ENCODE data around the gene GIGYF2. TPM values are rescaled to one million over a fixed set of nuclear protein-coding genes. Genes with fewer than 3 reads are reported as not detected.
A peak's percentile ranks its signal among the peaks of the same experiment; 100 is the strongest.

GIGYF2 gene
- total RNA-seq, 3 donors from 2014 or later, result 44.1 to 53.7 (median 47.4) TPM

DNA sequence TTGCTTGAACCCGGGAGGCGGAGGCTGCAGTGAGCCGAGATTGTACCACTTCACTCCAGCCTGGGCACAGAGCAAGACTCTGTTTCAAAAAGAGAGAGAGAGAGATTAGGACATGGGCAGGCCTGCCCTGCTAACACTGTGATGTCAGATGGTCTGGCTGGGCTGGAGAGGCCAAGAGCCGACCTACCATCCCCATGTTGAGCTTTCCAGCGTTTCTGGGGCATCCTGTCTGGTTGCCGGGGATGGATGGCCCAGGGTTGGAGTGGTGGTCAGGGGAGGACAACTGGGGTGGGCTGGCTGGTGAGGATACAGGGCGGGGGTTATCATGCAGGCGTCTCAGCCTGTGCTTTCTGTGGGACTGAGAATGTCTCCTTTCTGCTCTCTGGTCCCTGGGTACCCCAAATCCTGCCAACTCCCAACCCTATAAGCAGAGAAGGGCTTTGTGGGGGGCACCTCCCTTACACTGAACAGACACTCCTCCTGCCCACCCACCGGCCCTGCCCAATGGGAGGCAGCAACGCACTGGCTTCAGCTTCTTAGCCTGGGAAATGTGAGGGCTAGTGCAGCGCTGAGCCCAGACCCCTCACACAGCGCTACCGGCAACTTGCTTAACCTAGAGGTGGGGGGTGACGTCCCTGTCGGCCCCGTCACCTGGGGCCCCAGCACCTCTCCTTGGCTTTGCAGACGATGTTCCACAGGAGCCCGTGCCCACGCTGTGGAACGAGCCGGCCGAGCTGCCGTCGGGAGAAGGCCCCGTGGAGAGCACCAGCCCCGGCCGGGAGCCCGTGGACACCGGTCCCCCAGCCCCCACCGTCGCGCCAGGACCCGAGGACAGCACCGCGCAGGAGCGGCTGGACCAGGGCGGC lies 178.4 kb downstream of the GIGYF2 start:
- DNase-seq (no peak), ATAC-seq (peak in 1 of 2 donors; percentile 3)
- Mint-ChIP-seq H3K36me3 (ENCODE audit: insufficient read depth) (no peaks in the 10 kb centered on the region), H3K4me1 (ENCODE audit: low read depth) (peaks cover 8% of the 10 kb centered on the region), H3K27me3 (ENCODE audit: low read depth) (peaks cover 27% of the 10 kb centered on the region), H3K4me3 (peak overlapping the region; percentile 50), H3K9me3 (no peaks in the 10 kb centered on the region)

DNA sequence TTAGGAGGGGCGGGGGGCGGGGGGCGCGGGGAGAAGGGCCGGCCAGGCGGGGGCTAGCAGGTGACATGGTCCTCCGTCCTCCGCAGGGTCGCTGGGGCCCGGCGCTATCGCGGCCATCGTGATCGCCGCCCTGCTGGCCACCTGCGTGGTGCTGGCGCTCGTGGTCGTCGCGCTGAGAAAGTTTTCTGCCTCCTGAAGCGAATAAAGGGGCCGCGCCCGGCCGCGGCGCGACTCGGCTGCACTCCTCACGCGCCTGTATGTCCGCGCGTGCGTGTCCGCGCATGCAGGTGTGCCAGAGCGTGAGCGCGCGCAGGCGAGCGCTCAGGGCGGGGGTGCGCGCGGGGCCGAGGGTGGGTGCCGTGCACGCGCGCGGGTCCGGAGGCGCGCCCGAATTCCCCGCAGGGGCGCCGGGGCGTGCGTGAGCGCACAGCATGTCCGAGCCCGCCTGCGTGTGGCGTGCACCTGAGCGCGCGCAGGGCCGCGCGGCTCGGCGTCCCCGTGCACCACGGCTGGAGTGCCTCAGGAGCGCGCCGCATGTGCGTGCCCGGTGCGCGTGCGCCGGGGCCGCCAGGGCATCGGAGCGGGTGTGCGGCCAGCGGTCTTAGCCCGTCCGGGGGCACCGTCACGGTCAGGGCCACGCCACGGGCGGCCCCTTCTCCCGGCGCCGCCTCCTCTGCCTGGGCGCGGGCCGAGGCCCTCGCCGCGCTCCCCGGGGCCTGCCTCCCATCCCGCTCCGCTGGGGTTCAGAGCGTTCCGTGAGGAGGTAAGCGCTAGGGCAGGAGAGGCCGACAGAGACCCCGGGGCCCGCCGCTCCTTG lies 179.2 kb downstream of the GIGYF2 start:
- H3K4me1 Mint-ChIP-seq (ENCODE audit: low read depth), result peaks cover 8% of the 10 kb centered on the region
- no peak overlapping the region for H3K4me3 Mint-ChIP-seq
- ATAC-seq, result peak; percentile 70 to 72
- H3K27me3 Mint-ChIP-seq (ENCODE audit: low read depth), result peaks cover 27% of the 10 kb centered on the region
- no peaks in the 10 kb centered on the region for H3K9me3 Mint-ChIP-seq
- DNase-seq, result no peak
- H3K36me3 Mint-ChIP-seq (ENCODE audit: insufficient read depth), result no peaks in the 10 kb centered on the region

DNA sequence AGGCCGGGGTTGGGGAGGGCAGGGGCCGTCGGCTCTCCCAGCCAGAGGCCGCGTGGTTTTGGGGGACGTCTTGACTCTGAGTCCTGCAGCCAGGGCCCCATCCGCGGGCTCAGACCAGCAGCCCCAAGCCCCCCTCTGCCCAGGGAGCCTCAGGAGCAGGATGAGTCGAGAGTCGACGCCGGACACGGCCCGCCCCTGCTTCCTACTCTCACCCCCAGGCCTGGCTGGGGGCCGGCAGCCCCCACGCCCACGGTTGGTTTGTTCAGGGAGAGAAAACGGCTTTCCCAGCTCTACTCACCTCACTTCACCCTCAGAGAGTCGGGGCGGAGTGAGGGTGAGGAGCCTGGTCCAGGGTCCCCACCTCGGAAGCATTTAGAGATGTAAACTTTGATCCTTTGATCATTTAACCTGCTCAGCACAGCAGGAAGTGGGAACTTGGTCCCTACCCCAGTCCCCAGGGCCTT lies 179.9 kb downstream of the GIGYF2 start:
- peak overlapping the region; percentile 50 for H3K4me3 Mint-ChIP-seq
- H3K36me3 Mint-ChIP-seq (ENCODE audit: insufficient read depth), result no peaks in the 10 kb centered on the region
- no peaks in the 10 kb centered on the region for H3K9me3 Mint-ChIP-seq
- H3K27me3 Mint-ChIP-seq (ENCODE audit: low read depth), result peaks cover 27% of the 10 kb centered on the region
- H3K4me1 Mint-ChIP-seq (ENCODE audit: low read depth), result peaks cover 8% of the 10 kb centered on the region
- ATAC-seq (no peak), DNase-seq (no peak)

DNA sequence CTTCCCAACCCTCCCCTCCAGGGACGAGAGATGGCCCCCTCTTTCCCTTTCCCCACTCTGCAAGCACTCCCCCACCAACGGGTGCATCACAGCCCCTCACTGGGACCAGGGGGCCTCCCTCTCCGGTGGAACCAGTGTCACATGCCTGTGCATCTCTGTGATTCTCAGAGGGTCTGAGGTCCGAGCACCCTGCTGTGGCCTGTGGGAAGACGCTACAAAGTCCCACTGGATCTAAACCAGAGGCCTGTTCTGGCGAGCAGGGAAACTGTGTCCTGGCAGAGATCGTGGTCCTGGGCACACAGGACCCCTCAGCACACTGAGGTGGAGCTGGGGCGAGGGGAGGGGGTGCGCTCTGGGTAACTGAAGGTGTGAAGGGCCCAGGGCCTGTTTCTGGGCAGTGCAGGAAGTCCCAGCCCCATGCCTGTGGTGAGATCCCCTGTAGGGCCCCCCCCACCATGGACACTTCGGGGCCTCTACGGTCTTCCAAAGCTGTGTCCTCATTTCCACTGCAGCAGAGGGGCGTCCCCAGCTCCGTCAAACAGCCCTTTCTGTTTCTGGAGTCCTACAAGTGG lies 180.9 kb downstream of the GIGYF2 start:
- H3K9me3 Mint-ChIP-seq, result no peaks in the 10 kb centered on the region
- peaks cover 8% of the 10 kb centered on the region for H3K4me1 Mint-ChIP-seq (ENCODE audit: low read depth)
- H3K4me3 Mint-ChIP-seq, result no peak overlapping the region
- peaks cover 26% of the 10 kb centered on the region for H3K27me3 Mint-ChIP-seq (ENCODE audit: low read depth)
- H3K36me3 Mint-ChIP-seq (ENCODE audit: insufficient read depth), result no peaks in the 10 kb centered on the region
- DNase-seq (no peak), ATAC-seq (no peak)

DNA sequence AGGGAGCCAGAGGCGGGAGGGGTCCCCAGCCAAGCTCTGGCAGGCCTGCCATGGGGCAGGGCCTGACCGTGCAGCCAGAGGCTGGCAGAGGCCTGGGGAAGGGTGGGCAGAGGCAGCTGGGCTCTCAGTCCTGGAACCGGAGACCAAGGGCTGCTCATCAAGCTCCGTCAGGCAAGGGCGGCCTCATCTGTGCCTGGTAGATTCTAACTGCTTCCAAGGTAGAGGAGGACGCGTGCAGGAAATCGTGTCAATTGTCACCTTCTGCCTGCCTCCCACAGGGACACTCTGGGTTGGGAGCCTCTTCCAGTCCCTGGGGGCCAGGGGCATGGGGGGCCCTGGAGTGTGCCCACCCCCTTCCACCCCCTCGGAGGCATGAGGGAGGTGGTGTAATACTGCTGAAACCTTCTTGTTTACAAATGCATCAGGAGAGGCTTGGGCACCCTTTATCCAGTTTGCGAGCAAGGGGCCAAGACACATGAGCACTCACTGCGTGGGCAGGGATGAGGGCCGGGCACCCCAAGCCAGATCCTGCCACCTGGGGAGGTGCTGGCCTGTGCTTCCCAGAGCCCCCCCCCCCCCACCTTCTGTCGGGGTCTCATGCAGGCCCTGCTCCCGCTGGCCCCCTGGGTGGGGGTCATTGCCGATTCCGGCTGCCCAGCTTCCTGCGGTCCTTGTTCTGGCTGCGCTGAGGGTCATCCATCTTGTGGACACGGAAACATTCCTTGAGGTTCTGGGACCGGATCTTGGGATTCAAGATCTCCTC lies 181.9 kb downstream of the GIGYF2 start:
- no peaks in the 10 kb centered on the region for H3K9me3 Mint-ChIP-seq
- H3K4me3 Mint-ChIP-seq, result no peak overlapping the region
- ATAC-seq, result no peak
- H3K36me3 Mint-ChIP-seq (ENCODE audit: insufficient read depth), result no peaks in the 10 kb centered on the region
- DNase-seq, result no peak
- H3K27me3 Mint-ChIP-seq (ENCODE audit: low read depth), result peaks cover 22% of the 10 kb centered on the region
- H3K4me1 Mint-ChIP-seq (ENCODE audit: low read depth), result peaks cover 8% of the 10 kb centered on the region

DNA sequence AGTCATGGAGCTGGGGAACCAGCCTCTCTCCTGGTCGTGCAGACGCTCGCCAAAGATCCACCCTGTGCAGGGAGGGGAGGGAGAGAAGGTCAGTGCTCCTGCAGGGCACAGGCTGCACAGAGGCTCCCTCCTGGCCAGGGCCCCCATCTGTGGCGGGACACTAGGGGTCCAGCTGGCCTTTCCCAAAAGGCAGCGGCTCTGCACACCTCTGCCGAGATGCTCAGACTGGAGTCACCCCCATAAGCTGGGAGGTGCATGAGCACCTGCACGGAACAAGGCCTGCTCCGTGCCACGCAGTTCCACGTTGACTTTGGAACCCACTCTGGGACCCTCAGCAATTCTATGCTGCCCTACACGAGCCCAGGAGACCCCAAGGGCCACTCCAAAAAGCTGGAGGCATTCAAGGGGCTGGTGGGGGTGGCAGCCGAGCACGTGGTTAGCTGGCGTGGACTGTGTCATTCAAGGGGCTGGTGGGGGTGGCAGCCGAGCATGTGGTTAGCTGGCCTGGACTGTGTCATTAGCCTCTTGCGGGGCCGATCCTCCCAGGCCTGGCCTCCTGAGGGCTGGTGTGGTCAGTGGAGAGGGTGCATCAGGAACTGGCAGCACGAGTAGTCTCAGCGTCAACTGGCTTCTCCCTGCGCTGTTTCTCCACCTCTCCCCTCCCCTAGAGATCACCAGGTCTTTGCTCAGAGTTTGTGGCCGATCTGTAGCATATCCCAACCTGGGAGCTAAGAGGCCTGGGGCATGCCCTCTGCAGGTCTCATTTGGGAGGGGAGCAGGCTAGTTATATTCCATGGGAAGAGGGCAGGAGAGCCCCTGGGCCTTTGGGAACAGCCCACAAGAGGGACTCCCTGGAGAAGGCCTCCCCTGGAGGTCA lies 182.7 kb downstream of the GIGYF2 start:
- no peaks in the 10 kb centered on the region for H3K9me3 Mint-ChIP-seq
- H3K4me1 Mint-ChIP-seq (ENCODE audit: low read depth), result peaks cover 8% of the 10 kb centered on the region
- ATAC-seq (no peak), DNase-seq (no peak)
- peaks cover 14% of the 10 kb centered on the region for H3K27me3 Mint-ChIP-seq (ENCODE audit: low read depth)
- H3K4me3 Mint-ChIP-seq, result no peak overlapping the region
- H3K36me3 Mint-ChIP-seq (ENCODE audit: insufficient read depth), result no peaks in the 10 kb centered on the region

DNA sequence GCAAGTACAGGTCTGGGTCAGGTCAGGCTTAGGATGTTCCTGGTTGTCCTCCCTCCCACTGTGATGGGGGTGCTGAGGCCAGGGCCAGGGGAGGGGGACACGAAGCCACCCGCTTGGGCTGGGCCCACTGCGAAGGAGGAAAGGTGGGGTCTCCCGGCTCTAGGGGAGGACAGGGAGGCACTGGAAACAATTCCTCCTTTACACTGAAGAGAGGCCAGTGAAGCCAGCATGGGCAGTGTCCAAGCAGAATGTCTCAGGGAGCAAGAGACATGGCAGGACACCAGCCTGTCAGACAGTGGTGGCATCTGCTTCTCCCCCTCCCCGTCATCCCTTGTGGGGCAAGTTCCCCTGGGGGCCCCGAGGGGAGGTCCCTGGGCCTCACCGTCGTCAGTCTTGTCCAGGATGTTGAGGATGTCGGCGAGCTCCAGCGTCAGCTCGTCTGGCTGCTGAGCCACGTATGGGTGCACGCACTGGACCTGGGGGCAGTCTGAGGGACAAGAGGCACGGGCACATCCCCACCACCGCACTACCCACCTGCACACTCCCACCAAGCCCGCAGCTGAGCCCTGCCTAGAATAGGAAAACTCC lies 183.7 kb downstream of the GIGYF2 start:
- H3K9me3 Mint-ChIP-seq, result no peaks in the 10 kb centered on the region
- peaks cover 1% of the 10 kb centered on the region for H3K4me1 Mint-ChIP-seq (ENCODE audit: low read depth)
- no peak for DNase-seq
- no peak for ATAC-seq
- no peak overlapping the region for H3K4me3 Mint-ChIP-seq
- H3K27me3 Mint-ChIP-seq (ENCODE audit: low read depth), result peaks cover 5% of the 10 kb centered on the region
- no peaks in the 10 kb centered on the region for H3K36me3 Mint-ChIP-seq (ENCODE audit: insufficient read depth)

DNA sequence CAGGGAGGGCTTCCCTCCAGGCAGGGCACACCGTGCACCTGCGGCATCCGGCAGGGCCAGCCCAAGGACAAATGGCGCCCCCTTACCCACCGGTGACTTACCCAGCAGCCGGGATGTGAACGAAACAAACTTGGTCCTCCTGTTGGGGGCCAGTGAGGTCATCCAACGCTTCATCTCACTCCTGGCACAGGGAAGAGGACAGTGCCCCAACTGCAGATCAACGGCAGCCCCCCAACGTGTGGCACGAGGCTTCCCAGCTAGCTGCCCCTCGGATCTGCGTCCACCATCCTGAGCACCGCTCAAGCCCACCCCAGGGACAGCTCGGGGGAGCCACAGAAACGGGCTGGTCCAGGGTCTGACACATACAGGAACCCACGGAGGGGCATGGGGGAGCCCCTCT lies 185.0 kb downstream of the GIGYF2 start:
- Mint-ChIP-seq H3K4me3 (no peak overlapping the region), H3K36me3 (ENCODE audit: insufficient read depth) (no peaks in the 10 kb centered on the region), H3K27me3 (ENCODE audit: low read depth) (peaks cover 5% of the 10 kb centered on the region), H3K9me3 (no peaks in the 10 kb centered on the region), H3K4me1 (ENCODE audit: low read depth) (peaks cover 1% of the 10 kb centered on the region)
- no peak for ATAC-seq
- no peak for DNase-seq

DNA sequence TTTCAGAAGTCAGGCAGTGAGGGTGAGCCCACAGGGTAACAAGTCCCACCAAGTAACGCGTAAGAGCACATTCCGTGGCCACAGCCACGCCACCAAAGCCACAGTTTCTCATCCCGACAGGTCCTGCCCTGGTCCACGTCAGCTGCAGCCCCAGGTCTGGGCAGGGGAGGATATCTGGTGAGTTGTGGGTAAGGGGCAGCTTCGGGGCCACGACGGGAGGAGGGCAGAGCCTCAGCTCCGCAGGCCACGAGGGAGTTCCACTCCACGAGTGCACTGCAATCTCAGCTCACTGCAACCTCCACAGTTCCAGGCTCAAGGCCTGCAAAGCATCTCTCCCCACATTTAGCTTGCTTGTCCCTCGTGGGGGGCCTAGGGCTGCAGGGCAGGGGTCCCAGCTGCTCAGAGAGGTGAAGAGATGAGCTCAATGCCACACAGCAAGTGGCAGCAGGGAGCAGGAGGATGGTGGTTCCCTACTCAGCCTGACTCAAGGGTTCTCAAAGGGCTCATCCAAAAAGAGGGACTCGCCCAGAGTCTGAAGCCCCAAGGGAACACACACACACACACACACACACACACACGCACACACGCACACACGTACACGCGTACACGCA lies 185.5 kb downstream of the GIGYF2 start:
- H3K9me3 Mint-ChIP-seq, result no peaks in the 10 kb centered on the region
- H3K4me1 Mint-ChIP-seq (ENCODE audit: low read depth), result no peaks in the 10 kb centered on the region
- ATAC-seq (no peak), DNase-seq (no peak)
- no peak overlapping the region for H3K4me3 Mint-ChIP-seq
- H3K27me3 Mint-ChIP-seq (ENCODE audit: low read depth), result peaks cover 3% of the 10 kb centered on the region
- H3K36me3 Mint-ChIP-seq (ENCODE audit: insufficient read depth), result no peaks in the 10 kb centered on the region

DNA sequence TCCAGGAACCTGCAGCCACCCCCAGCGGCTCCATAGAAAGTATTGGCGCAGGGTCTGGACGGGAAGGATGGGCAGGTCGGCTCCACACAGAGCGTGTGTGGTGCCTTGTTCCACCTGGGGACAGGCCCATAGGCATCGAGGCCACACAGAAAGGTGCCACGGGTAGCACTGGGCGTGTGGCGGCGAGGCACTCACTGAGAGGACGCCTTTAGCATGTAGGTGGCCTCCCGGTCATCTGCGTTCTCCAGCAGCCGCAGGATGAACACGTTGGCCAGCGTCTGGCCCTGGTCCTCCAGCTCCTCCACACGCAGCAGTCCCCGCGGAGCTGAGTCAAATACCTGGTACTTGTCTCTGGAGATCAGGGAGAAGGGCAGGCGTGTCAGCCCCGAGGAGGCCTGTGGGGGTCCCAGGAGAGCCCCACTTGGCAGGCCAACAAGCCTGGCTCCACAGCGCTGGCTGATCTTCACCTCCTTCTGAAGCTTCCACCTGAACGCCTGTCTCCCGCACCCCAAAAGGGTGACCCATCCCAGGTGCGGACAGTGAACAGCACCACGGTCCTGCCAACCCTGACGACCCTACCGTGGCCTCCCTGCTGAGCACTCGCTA lies 186.1 kb downstream of the GIGYF2 start:
- no peaks in the 10 kb centered on the region for H3K9me3 Mint-ChIP-seq
- H3K4me1 Mint-ChIP-seq (ENCODE audit: low read depth), result no peaks in the 10 kb centered on the region
- H3K4me3 Mint-ChIP-seq, result no peak overlapping the region
- H3K36me3 Mint-ChIP-seq (ENCODE audit: insufficient read depth), result no peaks in the 10 kb centered on the region
- ATAC-seq (no peak), DNase-seq (no peak)
- no peaks in the 10 kb centered on the region for H3K27me3 Mint-ChIP-seq (ENCODE audit: low read depth)

DNA sequence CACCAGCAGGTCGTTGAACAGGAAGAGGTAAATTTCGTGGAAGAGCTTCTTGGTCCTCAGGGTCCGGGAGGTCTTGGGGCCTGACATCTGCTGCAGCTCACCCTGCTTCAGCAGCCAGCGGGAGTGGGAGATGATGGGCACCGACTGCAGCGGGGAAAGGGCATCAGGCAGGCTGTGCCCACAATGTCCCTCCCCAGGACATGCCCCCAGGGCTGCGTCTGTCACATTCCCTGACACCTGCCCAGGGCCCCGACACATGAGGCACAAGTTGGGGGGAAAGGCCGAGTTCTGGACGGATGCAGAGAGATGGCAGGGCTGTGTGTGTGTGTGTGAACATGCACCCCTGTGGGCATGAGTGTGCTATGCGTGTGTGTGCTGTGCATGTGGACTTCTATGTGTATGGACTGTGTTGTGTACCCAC lies 186.9 kb downstream of the GIGYF2 start:
- H3K9me3 Mint-ChIP-seq, result no peaks in the 10 kb centered on the region
- H3K27me3 Mint-ChIP-seq (ENCODE audit: low read depth), result no peaks in the 10 kb centered on the region
- H3K4me3 Mint-ChIP-seq, result no peak overlapping the region
- no peak for ATAC-seq
- no peaks in the 10 kb centered on the region for H3K4me1 Mint-ChIP-seq (ENCODE audit: low read depth)
- no peak for DNase-seq
- no peaks in the 10 kb centered on the region for H3K36me3 Mint-ChIP-seq (ENCODE audit: insufficient read depth)

DNA sequence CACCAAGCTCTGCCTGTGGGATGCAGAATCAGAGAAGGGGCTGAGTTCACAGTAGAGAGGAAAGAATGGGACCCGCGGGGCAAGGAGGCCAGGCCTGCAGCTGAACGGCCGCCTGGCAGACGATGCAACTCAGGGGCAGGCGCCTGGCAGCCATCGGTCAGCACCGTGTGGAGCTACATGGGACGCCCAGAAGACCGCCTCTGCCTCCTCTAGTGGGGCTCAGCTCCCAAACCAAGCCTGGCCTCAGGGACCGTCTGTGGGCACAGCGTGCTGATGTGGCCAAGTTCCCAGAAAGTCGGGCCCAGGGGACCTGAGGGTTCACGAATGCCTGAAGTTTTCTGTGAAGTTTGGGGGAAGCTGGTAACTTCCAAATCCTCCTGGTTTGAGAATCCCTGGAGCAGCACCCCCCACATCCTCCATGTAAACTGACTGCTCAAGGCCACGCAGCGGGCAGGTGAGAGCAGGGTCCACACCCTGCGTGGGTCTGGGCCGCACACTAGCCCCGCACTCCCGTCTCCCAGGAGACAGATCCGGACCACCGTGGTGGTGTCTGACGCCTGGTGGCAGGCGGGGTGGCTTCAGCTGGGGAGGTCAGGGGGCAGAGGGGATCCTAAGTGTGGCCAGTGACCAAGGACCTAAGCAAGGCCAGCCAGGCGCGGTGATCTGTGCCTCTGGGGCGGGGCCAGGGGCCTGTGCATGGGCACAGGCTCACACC lies 187.6 kb downstream of the GIGYF2 start:
- Mint-ChIP-seq H3K36me3 (ENCODE audit: insufficient read depth) (no peaks in the 10 kb centered on the region), H3K9me3 (no peaks in the 10 kb centered on the region), H3K4me1 (ENCODE audit: low read depth) (no peaks in the 10 kb centered on the region), H3K4me3 (no peak overlapping the region), H3K27me3 (ENCODE audit: low read depth) (no peaks in the 10 kb centered on the region)
- DNase-seq, result no peak
- no peak for ATAC-seq
